Naive thymus-derived CD8-positive, alpha-beta T cell (primary cell): ENCODE results near the gene C1orf35. TPM values are rescaled to one million over a fixed set of nuclear protein-coding genes. Genes with fewer than 3 reads are reported as not detected.

Source experiments
- ATAC-seq, 2 donors: fragments of 150-1000 bp; cut with Tn5 transposase in 1 of 2; sonication (Bioruptor Pico), chemical (Tn5 transposase) in 1 of 2; 1 replicate in 1 of 2; 2 replicates in 1 of 2; pipeline ENCODE4 v1.10.0; 2021; ENCODE audit warnings: mild to moderate bottlenecking in 2 of 2, moderate library complexity in 2 of 2
- POLR2A ChIA-PET: fragments of 350-600 bp; sonication (Branson Sonifier 250); formaldehyde crosslinking; loops from one replicate; lab custom pipeline; 2021; ENCODE audit warnings: antibody characterized with exemption; lab: Charles Lee
- DNase-seq, 10 donors: peaks; one replicate each; pipeline versions ENCODE4 v3.0.0 to v3.0.0-alpha.2; 2020 to 2022
- H3K27ac Mint-ChIP-seq, 10 donors: one replicate each; pipeline ENCODE4 v1.8.0; 2020 to 2022; ENCODE audit warnings: mild to moderate bottlenecking in 10 of 10, mixed read lengths in 10 of 10, moderate library complexity in 4 of 10, inconsistent platforms in 1 of 10
- H3K27me3 Mint-ChIP-seq, 5 donors: one replicate each; pipeline ENCODE4 v1.8.0; 2021 to 2022; ENCODE audit warnings: mixed read lengths in 5 of 5
- H3K36me3 Mint-ChIP-seq, 3 donors: one replicate each; pipeline ENCODE4 v1.8.0; 2020 to 2022; ENCODE audit warnings: mixed read lengths in 3 of 3, mild to moderate bottlenecking in 2 of 3, inconsistent platforms in 1 of 3
- H3K4me1 Mint-ChIP-seq, 4 donors: one replicate each; pipeline ENCODE4 v1.8.0; 2021 to 2022; ENCODE audit warnings: mixed read lengths in 4 of 4
- H3K4me3 Mint-ChIP-seq, 10 donors: one replicate each; pipeline ENCODE4 v1.8.0; 2020 to 2022; ENCODE audit warnings: mild to moderate bottlenecking in 10 of 10, mixed read lengths in 10 of 10, moderate library complexity in 6 of 10, inconsistent platforms in 1 of 10
- H3K9me3 Mint-ChIP-seq, 9 donors: one replicate each; pipeline ENCODE4 v1.8.0; 2020 to 2022; ENCODE audit warnings: mixed read lengths in 9 of 9, mild to moderate bottlenecking in 3 of 9, inconsistent platforms in 1 of 9, moderate library complexity in 1 of 9
- polyA plus RNA-seq, 3 donors: library from polyadenylated mRNA; unstranded; fragments of 300-500 nt; fragmentation: Illumina TruSeq; gene quantifications; one replicate each; pipeline ENCODE4 v1.2.3, GENCODE V29; 2021
- total RNA-seq, 8 experiments: library from RNA in 2 of 8; stranded (reverse) in 2 of 8; gene quantifications; one replicate each; pipeline ENCODE4 v1.2.3 and lab custom pipeline; 2021 to 2026

C1orf35 gene
- total and polyA plus RNA-seq, 5 experiments from 2014 or later, result 12.9 to 28.1 (median 25.6) TPM

GRCh38 chr1:228140724-228141225, 37.6 kb upstream of the C1orf35 start:
- POLR2A ChIA-PET, result interaction anchor here (0.7 to 9.0 kb wide), 15 partner anchors 10 to 346 kb away, joined by 3 to 128 read pairs (median 5); partner anchors contain the start of genes IBA57, MRPL55, RNF187 and TRIM11
- Mint-ChIP-seq H3K4me3 (peak overlapping the region; percentile 83 to 99 (median 96)), H3K9me3 (no peaks in the 10 kb centered on the region), H3K4me1 (peaks cover 10 to 66% (median 44%) of the 10 kb centered on the region in 4 donors), H3K27ac (peak overlapping the region; percentile 90 to 100 (median 100)), H3K36me3 (no peaks in the 10 kb centered on the region), H3K27me3 (no peaks in the 10 kb centered on the region)
- DNase-seq (peak in 1 of 10 donors; percentile 21), ATAC-seq (no peak)

- no peaks in the 10 kb centered on the region for H3K9me3 Mint-ChIP-seq
- DNase-seq (peak; percentile 99 to 100 (median 100)), ATAC-seq (peak; percentile 84)
- peak within 1 kb of the TSS; percentile 83 to 99 (median 96) for H3K4me3 Mint-ChIP-seq
- H3K4me1 Mint-ChIP-seq, result peaks cover 10 to 66% (median 43%) of the 10 kb centered on the region in 4 donors
- H3K27me3 Mint-ChIP-seq, result no peaks in the 10 kb centered on the region
- POLR2A ChIA-PET, result interaction anchor here (0.7 to 9.0 kb wide), 16 partner anchors 9 to 346 kb away, joined by 3 to 128 read pairs (median 4); partner anchors contain the start of genes ARF1, IBA57, MRPL55 and RNF187
- peak within 1 kb of the TSS; percentile 96 to 100 (median 100) for H3K27ac Mint-ChIP-seq
- H3K36me3 Mint-ChIP-seq, result no peaks in the 10 kb centered on the region
These were observed 37.0 kb upstream of the C1orf35 start, which contains the start of gene GUK1 for GRCh38 chr1:228139931-228140723. TSS of gene GUK1 (plus strand) at chr1:228140279. CDS start at chr1:228140303, 24 bp downstream.

GRCh38 chr1:228139406-228139930, 36.3 kb upstream of the C1orf35 start:
- H3K27me3 Mint-ChIP-seq, result no peaks in the 10 kb centered on the region
- no peak for DNase-seq
- POLR2A ChIA-PET, result interaction anchor here (1.1 to 9.0 kb wide), 7 partner anchors 12 to 347 kb away, joined by 3 to 128 read pairs (median 8); partner anchors contain the start of genes ARF1, IBA57, MRPL55 and RNF187

GRCh38 chr1:228136901-228137300, 33.8 kb upstream of the C1orf35 start:
- DNase-seq, result peak in 1 of 10 donors; percentile 32
- Mint-ChIP-seq H3K27ac (peak overlapping the region in 8 of 10 donors; percentile 12 to 87 (median 74)), H3K27me3 (no peaks in the 10 kb centered on the region), H3K9me3 (no peaks in the 10 kb centered on the region), H3K4me3 (no peak overlapping the region), H3K36me3 (no peaks in the 10 kb centered on the region), H3K4me1 (peaks cover 0 to 42% (median 14%) of the 10 kb centered on the region in 4 donors)
- POLR2A ChIA-PET, result interaction anchor here (0.9 to 9.0 kb wide), 3 partner anchors 16 to 30 kb away, joined by 3 to 128 read pairs (median 8); partner anchors contain the start of gene IBA57
- no peak for ATAC-seq

More at GRCh38 chr1:228139406-228139930, 36.3 kb upstream of the C1orf35 start:
- ATAC-seq, result peak in 1 of 2 donors; percentile 0
- peaks cover 10 to 66% (median 40%) of the 10 kb centered on the region in 4 donors for H3K4me1 Mint-ChIP-seq
- H3K36me3 Mint-ChIP-seq, result no peaks in the 10 kb centered on the region
- H3K4me3 Mint-ChIP-seq, result peak overlapping the region; percentile 83 to 99 (median 96)
- H3K27ac Mint-ChIP-seq, result peak overlapping the region; percentile 96 to 100 (median 100)
- H3K9me3 Mint-ChIP-seq, result no peaks in the 10 kb centered on the region

- H3K27me3 Mint-ChIP-seq, result peaks cover 0 to 5% (median 2%) of the 10 kb centered on the region in 5 donors
- no peak for ATAC-seq
- H3K4me3 Mint-ChIP-seq, result no peak overlapping the region
- H3K36me3 Mint-ChIP-seq, result no peaks in the 10 kb centered on the region
- POLR2A ChIA-PET, result interaction anchor here (1.4 kb wide), 1 partner anchor 32 kb away, joined by 6 read pairs; no protein-coding TSS in a partner anchor
- H3K9me3 Mint-ChIP-seq, result no peaks in the 10 kb centered on the region
- H3K4me1 Mint-ChIP-seq, result peaks cover 0 to 33% (median 10%) of the 10 kb centered on the region in 4 donors
- DNase-seq, result no peak
- H3K27ac Mint-ChIP-seq, result peak overlapping the region in 1 of 10 donors; percentile 20
These were observed 31.5 kb upstream of the C1orf35 start for GRCh38 chr1:228134591-228134990.

GRCh38 chr1:228131766-228132165, 28.6 kb upstream of the C1orf35 start:
- Mint-ChIP-seq H3K9me3 (no peaks in the 10 kb centered on the region), H3K4me3 (no peak overlapping the region), H3K4me1 (peaks cover 0 to 16% (median 2%) of the 10 kb centered on the region in 4 donors), H3K27ac (no peak overlapping the region), H3K27me3 (peaks cover 5 to 24% (median 10%) of the 10 kb centered on the region in 5 donors), H3K36me3 (no peaks in the 10 kb centered on the region)
- POLR2A ChIA-PET, result interaction anchor here (1.5 to 2.2 kb wide), 2 partner anchors 31 to 35 kb away, joined by 3 to 16 read pairs; no protein-coding TSS in a partner anchor
- no peak for ATAC-seq
- no peak for DNase-seq

GRCh38 chr1:228125185-228125584, 22.1 kb upstream of the C1orf35 start:
- no peaks in the 10 kb centered on the region for H3K36me3 Mint-ChIP-seq
- no peaks in the 10 kb centered on the region for H3K9me3 Mint-ChIP-seq
- POLR2A ChIA-PET, result interaction anchor here (1.1 kb wide), 1 partner anchor 16 kb away, joined by 3 read pairs; no protein-coding TSS in a partner anchor
- H3K27ac Mint-ChIP-seq, result peak overlapping the region in 1 of 10 donors; percentile 12
- peaks cover 5 to 24% (median 7%) of the 10 kb centered on the region in 5 donors for H3K27me3 Mint-ChIP-seq
- DNase-seq (no peak), ATAC-seq (no peak)
- H3K4me1 Mint-ChIP-seq, result peaks cover 0 to 7% (median 1%) of the 10 kb centered on the region in 4 donors
- H3K4me3 Mint-ChIP-seq, result no peak overlapping the region

GRCh38 chr1:228123505-228123904, 20.4 kb upstream of the C1orf35 start:
- ATAC-seq (no peak), DNase-seq (no peak)
- Mint-ChIP-seq H3K27ac (no peak overlapping the region), H3K4me1 (peaks cover 0 to 7% (median 2%) of the 10 kb centered on the region in 4 donors), H3K27me3 (peaks cover 5 to 17% (median 7%) of the 10 kb centered on the region in 5 donors), H3K9me3 (no peaks in the 10 kb centered on the region), H3K36me3 (no peaks in the 10 kb centered on the region), H3K4me3 (no peak overlapping the region)
- POLR2A ChIA-PET, result no interaction called here

GRCh38 chr1:228122921-228123441, 19.9 kb upstream of the C1orf35 start:
- Mint-ChIP-seq H3K27me3 (peaks cover 3 to 12% (median 5%) of the 10 kb centered on the region in 5 donors), H3K4me1 (peaks cover 0 to 7% (median 2%) of the 10 kb centered on the region in 4 donors), H3K27ac (peak overlapping the region in 1 of 10 donors; percentile 3), H3K4me3 (no peak overlapping the region), H3K36me3 (peaks cover 0 to 1% (median 0%) of the 10 kb centered on the region in 3 donors), H3K9me3 (no peaks in the 10 kb centered on the region)
- DNase-seq, result no peak
- no peak for ATAC-seq
- POLR2A ChIA-PET, result interaction anchor here (0.5 kb wide), 1 partner anchor 30 kb away, joined by 3 read pairs; no protein-coding TSS in a partner anchor

GRCh38 chr1:228120857-228121489, 17.8 kb upstream of the C1orf35 start:
- H3K27me3 Mint-ChIP-seq, result peaks cover 0 to 3% (median 0%) of the 10 kb centered on the region in 5 donors
- H3K9me3 Mint-ChIP-seq, result no peaks in the 10 kb centered on the region
- peaks cover 0 to 2% (median 0%) of the 10 kb centered on the region in 3 donors for H3K36me3 Mint-ChIP-seq
- H3K27ac Mint-ChIP-seq, result peak overlapping the region in 7 of 10 donors; percentile 1 to 76 (median 55)
- DNase-seq (peak in 1 of 10 donors; percentile 39), ATAC-seq (peak; percentile 68 to 77)
- H3K4me1 Mint-ChIP-seq, result peaks cover 0 to 7% (median 2%) of the 10 kb centered on the region in 4 donors
- peak overlapping the region in 8 of 10 donors; percentile 5 to 41 (median 28) for H3K4me3 Mint-ChIP-seq
- POLR2A ChIA-PET, result interaction anchor here (1.0 kb wide), 1 partner anchor 34 kb away, joined by 3 read pairs; no protein-coding TSS in a partner anchor

GRCh38 chr1:228120351-228120750, 17.2 kb upstream of the C1orf35 start:
- peaks cover 0 to 2% (median 0%) of the 10 kb centered on the region in 3 donors for H3K36me3 Mint-ChIP-seq
- H3K27ac Mint-ChIP-seq, result no peak overlapping the region
- no peak for ATAC-seq
- no peak overlapping the region for H3K4me3 Mint-ChIP-seq
- no peak for DNase-seq
- H3K4me1 Mint-ChIP-seq, result peaks cover 0 to 7% (median 2%) of the 10 kb centered on the region in 4 donors
- H3K9me3 Mint-ChIP-seq, result no peaks in the 10 kb centered on the region
- H3K27me3 Mint-ChIP-seq, result peaks cover 0 to 3% (median 0%) of the 10 kb centered on the region in 5 donors
- POLR2A ChIA-PET, result no interaction called here
